ENCODE results near the gene ZNF107. TPM values are rescaled to one million over a fixed set of nuclear protein-coding genes. Genes with fewer than 3 reads are reported as not detected.

Gene ZNF107
- total RNA-seq = 1 to 10 TPM in 1 of 4 donors, under 1 TPM in 3; 0.49 to 1.6 (median 0.77) TPM

DNA sequence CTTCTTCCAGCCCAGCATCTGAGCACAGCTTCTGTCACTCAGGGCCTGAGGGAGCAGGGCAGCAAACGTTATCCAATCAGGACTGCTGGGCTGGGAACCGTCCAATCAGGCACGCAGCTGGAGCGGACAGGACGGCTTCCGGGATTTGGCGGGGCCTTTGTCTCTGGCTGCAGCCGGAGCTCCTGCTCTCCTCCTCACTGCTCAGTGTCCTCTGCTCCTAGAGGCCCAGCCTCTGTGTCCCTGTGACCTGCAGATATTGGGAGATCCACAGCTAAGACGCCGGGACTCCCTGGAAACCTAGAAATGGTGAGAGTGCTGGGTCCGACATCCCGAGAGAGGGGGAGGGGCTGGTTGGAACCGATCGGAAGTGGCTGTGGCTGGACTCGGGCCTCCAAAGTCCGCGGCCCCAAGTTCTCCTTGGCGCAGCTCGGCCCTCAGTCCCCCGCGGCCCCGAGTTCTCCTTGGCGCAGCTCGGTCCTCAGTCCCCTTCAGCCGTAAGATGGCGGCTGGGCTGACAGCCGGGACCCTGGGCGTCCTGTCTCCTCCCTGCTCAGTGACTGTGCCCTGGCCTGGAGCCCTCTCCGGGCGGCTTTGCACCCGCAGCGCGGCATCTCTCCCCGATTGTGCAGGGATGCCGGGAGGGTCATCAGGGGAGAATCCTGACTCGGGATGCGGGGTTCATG lies at the start of gene ZNF107:
ZNF107 (plus strand) TSS at position 154 of the 683 bp plus-strand sequence; CDS start at position 304, 150 bp downstream.
- Histone ChIP-seq H3K9me3 (no peaks in the 10 kb centered on the region), H3K4me3 (peak within 1 kb of the TSS; percentile 72 to 87 (median 76)), H3K27ac (peak within 1 kb of the TSS; percentile 52 to 70 (median 66)), H3K36me3 (no peaks in the 10 kb centered on the region), H3K4me1 (peaks cover 3 to 4% of the 10 kb centered on the region in 2 donors), H3K27me3 (no peaks in the 10 kb centered on the region)
- intact Hi-C loops (cut with DNase I; ENCODE audit: low total_unique reads) = loop anchor here (10.0 kb wide), 1 partner anchor 101 kb away; the partner anchor contains the start of gene ZNF680
- DNase-seq (peak; percentile 87 to 92), ATAC-seq (peak; percentile 100)
- in situ Hi-C loops (cut with MboI; ENCODE audit: low sequenced_read_pairs in 4 of 4) = loop anchor here in 1 of 4 donors (25.0 kb wide), 1 partner anchor 354 kb away; the partner anchor contains the start of gene ZNF736
- TF ChIP-seq POLR2A (IDR thresholded peaks at IDR 0.05) = peak in 1 of 2 donors; percentile 54
- TF ChIP-seq, protein P1, sequence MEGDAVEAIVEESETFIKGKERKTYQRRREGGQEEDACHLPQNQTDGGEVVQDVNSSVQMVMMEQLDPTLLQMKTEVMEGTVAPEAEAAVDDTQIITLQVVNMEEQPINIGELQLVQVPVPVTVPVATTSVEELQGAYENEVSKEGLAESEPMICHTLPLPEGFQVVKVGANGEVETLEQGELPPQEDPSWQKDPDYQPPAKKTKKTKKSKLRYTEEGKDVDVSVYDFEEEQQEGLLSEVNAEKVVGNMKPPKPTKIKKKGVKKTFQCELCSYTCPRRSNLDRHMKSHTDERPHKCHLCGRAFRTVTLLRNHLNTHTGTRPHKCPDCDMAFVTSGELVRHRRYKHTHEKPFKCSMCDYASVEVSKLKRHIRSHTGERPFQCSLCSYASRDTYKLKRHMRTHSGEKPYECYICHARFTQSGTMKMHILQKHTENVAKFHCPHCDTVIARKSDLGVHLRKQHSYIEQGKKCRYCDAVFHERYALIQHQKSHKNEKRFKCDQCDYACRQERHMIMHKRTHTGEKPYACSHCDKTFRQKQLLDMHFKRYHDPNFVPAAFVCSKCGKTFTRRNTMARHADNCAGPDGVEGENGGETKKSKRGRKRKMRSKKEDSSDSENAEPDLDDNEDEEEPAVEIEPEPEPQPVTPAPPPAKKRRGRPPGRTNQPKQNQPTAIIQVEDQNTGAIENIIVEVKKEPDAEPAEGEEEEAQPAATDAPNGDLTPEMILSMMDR (IDR thresholded peaks at IDR 0.05 in 4 of 5, conservative IDR thresholded peaks at IDR 0.05 in 1 of 5) = no peak

DNA sequence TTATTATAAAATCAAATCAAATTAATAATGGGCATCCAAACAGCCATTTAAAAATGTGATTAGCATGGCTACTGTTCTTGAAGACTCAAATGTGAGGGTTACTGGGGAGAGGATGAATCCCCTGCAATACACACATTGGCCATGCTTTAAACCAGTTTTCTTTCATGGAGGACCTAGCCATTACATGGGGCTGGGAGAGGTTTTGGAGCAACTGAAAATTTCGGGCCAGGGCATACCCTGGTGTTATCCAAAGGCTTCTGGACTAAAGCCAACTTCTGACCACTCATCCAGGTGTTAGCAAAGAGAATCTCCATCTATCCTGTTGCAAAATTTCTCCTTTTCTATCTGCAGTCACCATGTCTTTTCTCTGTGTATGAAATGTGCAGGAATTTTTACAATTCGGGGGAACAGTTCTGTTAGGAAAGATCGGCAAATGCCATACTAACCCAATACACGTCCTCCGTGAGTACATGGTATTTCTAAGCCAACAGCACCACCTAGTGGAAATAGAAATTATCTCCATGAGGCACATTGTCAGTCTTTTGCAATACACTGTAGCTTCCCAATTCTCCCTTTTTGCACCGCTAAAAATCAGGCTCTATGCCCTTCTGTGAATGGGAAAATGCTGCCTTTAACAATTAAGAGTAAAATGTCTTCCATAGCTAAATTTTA lies 47.0 kb upstream of the ZNF107 start:
- Histone ChIP-seq H3K27me3 (no peaks in the 10 kb centered on the region), H3K36me3 (no peaks in the 10 kb centered on the region), H3K4me1 (no peaks in the 10 kb centered on the region), H3K27ac (no peak overlapping the region), H3K9me3 (no peaks in the 10 kb centered on the region), H3K4me3 (no peak overlapping the region)
- ATAC-seq = peak in 1 of 2 donors; percentile 66
- TF ChIP-seq, protein P1 (IDR thresholded peaks at IDR 0.05 in 4 of 5, conservative IDR thresholded peaks at IDR 0.05 in 1 of 5) = peak; percentile 62 to 80 (median 72)
- TF ChIP-seq POLR2A (IDR thresholded peaks at IDR 0.05) = no peak
- in situ Hi-C loops (cut with MboI; ENCODE audit: low sequenced_read_pairs in 4 of 4) (loop anchor here in 2 of 4 donors (25.0 kb wide), 1 partner anchor 432 kb away; no protein-coding TSS in a partner anchor), intact Hi-C loops (cut with DNase I; ENCODE audit: low total_unique reads) (loop anchor here (5.0 to 10.0 kb wide), 2 partner anchors 437 to 1614 kb away; no protein-coding TSS in a partner anchor)
- peak in 1 of 2 donors; percentile 6 for DNase-seq

DNA sequence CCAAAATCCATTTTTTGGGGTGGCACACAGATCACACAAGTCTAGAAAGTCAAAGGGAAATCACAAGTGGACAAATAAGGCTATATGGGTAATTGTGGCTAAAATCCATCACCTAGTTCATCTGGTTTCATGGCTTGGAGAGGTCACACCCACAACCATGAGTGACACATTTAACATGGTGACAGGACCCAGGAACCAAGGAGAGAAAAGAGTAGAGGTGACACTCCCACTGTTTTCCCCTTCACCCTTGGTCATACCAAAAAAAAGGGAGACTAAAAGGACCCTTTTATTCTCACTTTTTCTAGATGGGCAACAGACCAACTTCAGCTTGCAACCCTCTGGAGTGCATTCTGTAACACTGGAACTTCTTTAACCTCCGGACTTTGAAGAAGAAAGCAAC lies 46.2 kb upstream of the ZNF107 start:
- Histone ChIP-seq H3K4me3 (no peak overlapping the region), H3K36me3 (no peaks in the 10 kb centered on the region), H3K4me1 (no peaks in the 10 kb centered on the region), H3K27ac (no peak overlapping the region), H3K9me3 (no peaks in the 10 kb centered on the region), H3K27me3 (no peaks in the 10 kb centered on the region)
- in situ Hi-C loops (cut with MboI; ENCODE audit: low sequenced_read_pairs in 4 of 4) (loop anchor here (10.0 to 25.0 kb wide), 3 partner anchors 432 to 445 kb away; no protein-coding TSS in a partner anchor), intact Hi-C loops (cut with DNase I; ENCODE audit: low total_unique reads) (loop anchor here (5.0 to 10.0 kb wide), 2 partner anchors 437 to 1615 kb away; no protein-coding TSS in a partner anchor)
- no peak for TF ChIP-seq POLR2A (IDR thresholded peaks at IDR 0.05)
- TF ChIP-seq, protein P1 (IDR thresholded peaks at IDR 0.05 in 4 of 5, conservative IDR thresholded peaks at IDR 0.05 in 1 of 5) = no peak
- ATAC-seq = no peak
- no peak for DNase-seq

DNA sequence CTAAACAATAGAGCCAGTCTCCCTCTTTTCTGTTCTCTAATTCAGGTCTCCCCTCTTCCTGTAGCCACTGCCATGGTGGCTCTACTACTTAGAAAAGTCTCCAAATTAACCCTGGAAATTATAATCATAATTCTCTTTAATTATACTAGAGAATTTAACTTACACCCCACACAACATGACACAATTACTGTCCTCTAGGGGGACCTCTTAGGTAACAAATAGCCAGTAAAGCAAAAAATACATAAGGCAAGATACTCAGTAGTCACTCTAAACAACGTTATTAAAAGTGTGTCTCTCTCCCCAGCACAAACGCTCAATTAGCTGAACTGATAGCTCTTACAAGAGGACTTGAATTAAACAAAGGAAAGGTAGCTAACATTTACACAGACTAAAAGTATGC lies 44.3 kb upstream of the ZNF107 start:
- H3K36me3 ChIP-seq = no peaks in the 10 kb centered on the region
- no peaks in the 10 kb centered on the region for H3K9me3 ChIP-seq
- DNase-seq (no peak), ATAC-seq (no peak)
- intact Hi-C loops (cut with DNase I; ENCODE audit: low total_unique reads) = no loop called here
- no peaks in the 10 kb centered on the region for H3K4me1 ChIP-seq
- TF ChIP-seq, protein P1 (IDR thresholded peaks at IDR 0.05 in 4 of 5, conservative IDR thresholded peaks at IDR 0.05 in 1 of 5) = no peak
- TF ChIP-seq POLR2A (IDR thresholded peaks at IDR 0.05) = no peak
- no peak overlapping the region for H3K4me3 ChIP-seq
- H3K27ac ChIP-seq = no peak overlapping the region
- in situ Hi-C loops (cut with MboI; ENCODE audit: low sequenced_read_pairs in 4 of 4) = loop anchor here (10.0 to 25.0 kb wide), 3 partner anchors 434 to 447 kb away; no protein-coding TSS in a partner anchor
- H3K27me3 ChIP-seq = no peaks in the 10 kb centered on the region
